HCEC 1CT (cell line): ENCODE measurements around the gene ABHD16B.

ENCODE experiments used
- DNase-seq: peaks from one replicate; pipeline ENCODE4 v3.0.0-alpha.2; 2017

Gene ABHD16B

GRCh38 chr20:63897978-63898561 lies 36.8 kb downstream of the ABHD16B start:
- no peak for DNase-seq

DNA sequence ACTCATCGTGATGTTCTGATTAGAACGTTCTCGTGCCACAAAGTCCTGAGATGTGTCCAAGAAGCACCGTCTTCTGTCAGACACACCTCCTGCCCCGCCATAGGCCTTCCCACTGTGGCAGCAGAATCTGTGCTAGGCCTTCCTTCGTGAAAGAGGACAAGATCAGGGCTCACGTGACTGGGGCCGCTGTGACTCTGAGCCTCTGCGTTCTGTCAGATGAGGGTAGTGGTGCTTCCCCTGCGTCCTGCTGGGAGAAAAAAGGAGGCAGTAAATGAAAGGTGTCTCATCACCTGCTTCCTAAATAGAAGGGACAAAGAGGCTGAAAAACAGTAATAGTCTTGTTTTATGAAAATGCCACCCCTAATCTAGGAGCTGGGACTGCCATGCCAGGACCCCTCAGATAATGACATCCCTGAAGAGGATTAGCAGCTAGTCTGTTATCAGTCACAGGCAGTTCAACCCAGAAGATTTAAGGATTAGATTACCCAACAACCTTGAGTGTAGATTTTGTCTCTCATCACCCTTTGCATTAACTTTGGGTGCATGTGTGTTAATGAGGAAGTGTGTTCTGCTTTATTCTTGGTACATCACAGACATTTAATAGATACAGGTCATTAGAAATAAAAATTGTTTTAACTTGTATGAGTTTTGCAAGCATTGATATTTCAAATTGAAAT lies 37.7 kb downstream of the ABHD16B start:
- no peak for DNase-seq

- DNase-seq: no peak
Observed at GRCh38 chr20:63900413-63900812, 39.1 kb downstream of the ABHD16B start.

GRCh38 chr20:63903796-63904561 lies 42.7 kb downstream of the ABHD16B start:
- no peak for DNase-seq

- DNase-seq: no peak
Observed at GRCh38 chr20:63908008-63908682, 46.8 kb downstream of the ABHD16B start.

DNA sequence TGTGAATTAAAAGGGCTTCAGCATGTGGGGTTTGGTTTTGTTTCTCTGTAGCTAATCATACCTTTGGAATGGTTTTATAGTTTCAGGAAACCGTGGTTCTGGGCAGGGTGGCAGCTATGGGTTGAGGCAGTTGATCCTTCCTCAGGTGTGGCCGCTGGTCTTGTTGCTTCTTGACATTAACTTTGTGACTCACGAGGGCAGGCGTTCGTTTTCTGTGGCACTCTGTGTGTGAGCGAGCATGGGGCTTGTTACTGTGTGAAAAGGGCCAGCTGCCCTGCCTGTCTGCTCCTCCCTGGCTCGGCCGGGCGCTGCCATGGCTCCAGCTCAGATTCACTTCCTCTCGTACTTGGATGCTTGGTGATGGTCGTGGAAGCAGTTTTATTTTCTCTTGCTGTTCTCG lies 49.9 kb downstream of the ABHD16B start:
- DNase-seq: no peak
